PC-9 (cell line): ENCODE results near the gene LRRC46.

Experiments
- CTCF ChIP-seq: fragments of 200-600 bp; sonication (generic); conservative IDR thresholded peaks from 2 replicates; pipeline ENCODE4 v1.6.1; 2017; ENCODE audit warnings: mixed run types, antibody characterized with exemption, mild to moderate bottlenecking, moderate library complexity
- EZH2 ChIP-seq: fragments of 200-600 bp; sonication (generic); IDR thresholded peaks from 2 replicates; pipeline ENCODE4 v1.8.0; 2017; ENCODE audit warnings: antibody characterized with exemption, low read depth

DNA sequence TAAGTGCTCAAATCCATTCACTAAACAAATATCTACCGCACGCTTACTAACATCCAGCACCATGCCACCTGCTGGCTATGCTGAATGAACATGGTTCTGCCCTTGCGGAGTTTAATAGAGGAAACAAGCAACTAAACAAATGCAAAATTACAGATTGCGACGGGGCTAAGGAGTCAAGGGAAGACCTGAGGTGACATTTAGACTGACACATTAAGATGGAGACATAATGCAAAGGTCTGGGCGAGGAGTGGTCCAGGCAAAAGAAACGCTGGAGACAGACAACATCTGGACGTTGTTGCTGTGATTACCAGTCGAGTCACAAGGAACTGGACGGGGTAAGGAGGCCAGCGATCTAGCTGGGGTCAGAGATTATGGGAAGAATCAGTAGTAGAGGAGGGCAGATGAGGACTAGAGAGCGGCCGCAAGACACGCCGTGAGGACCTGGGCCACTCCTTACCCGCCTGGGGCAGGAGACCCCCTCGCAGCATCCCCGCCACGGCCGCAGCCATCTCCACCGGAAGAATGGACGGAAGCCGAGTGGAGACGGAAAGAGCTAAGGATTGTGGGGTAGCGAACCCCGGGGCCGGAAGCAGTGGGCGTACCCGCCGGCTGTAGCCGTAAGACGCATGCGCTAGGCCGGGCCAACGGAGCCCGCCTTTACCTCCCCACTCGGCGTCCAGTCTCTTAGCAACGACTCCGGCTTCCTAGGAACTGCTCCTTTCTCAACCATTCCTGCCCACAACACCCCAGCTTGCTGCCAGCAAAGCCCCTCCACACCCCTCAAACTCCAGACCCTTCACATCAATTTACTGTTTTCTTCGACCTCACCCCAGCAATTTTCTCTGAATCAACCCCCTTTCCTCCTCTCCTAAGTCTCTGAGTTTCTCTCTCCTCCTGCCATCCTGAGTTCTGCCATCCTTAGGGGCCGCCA, at the start of gene LRRC46, which contains the start of gene MRPL10:
- peak; percentile 61; the same call in 1 of the 2 replicates for TF ChIP-seq CTCF
- TF ChIP-seq EZH2 = no peak
